ENCODE results near the gene ZNF440.

GRCh38 chr19:11880598-11880997 is 66.5 kb downstream of the ZNF440 start:
- TF ChIP-seq, protein P1, sequence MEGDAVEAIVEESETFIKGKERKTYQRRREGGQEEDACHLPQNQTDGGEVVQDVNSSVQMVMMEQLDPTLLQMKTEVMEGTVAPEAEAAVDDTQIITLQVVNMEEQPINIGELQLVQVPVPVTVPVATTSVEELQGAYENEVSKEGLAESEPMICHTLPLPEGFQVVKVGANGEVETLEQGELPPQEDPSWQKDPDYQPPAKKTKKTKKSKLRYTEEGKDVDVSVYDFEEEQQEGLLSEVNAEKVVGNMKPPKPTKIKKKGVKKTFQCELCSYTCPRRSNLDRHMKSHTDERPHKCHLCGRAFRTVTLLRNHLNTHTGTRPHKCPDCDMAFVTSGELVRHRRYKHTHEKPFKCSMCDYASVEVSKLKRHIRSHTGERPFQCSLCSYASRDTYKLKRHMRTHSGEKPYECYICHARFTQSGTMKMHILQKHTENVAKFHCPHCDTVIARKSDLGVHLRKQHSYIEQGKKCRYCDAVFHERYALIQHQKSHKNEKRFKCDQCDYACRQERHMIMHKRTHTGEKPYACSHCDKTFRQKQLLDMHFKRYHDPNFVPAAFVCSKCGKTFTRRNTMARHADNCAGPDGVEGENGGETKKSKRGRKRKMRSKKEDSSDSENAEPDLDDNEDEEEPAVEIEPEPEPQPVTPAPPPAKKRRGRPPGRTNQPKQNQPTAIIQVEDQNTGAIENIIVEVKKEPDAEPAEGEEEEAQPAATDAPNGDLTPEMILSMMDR (IDR thresholded peaks at IDR 0.05) = no peak
- TF ChIP-seq POLR2A (IDR thresholded peaks at IDR 0.05) (no peak), EP300 (IDR thresholded peaks at IDR 0.05) (no peak)

Measured in suprapubic skin (tissue), 3 donors.